Naive B cell (primary cell): ENCODE measurements around the gene KPNB1. TPM values are rescaled to one million over a fixed set of nuclear protein-coding genes. Genes with fewer than 3 reads are reported as not detected.
"Not testable (repeated sequence)": the region's sequence is repeated elsewhere in the genome, so short reads cannot be mapped to it uniquely, and the experiment has no call there.

ENCODE experiments used
- ATAC-seq, 2 donors: fragments of 150-1000 bp; cut with Tn5 transposase; 2 replicates each; pipeline ENCODE4 v1.10.0; 2021; ENCODE audit warnings: low read depth in 2 of 2, mild to moderate bottlenecking in 2 of 2, moderate library complexity in 2 of 2
- DNase-seq: peaks from one replicate; pipeline ENCODE4 v3.0.0; 2022
- H3K27ac Mint-ChIP-seq, 6 donors: one replicate each; pipeline ENCODE4 v1.8.0; 2020 to 2022; ENCODE audit warnings: mild to moderate bottlenecking in 6 of 6, mixed read lengths in 6 of 6, moderate library complexity in 5 of 6, inconsistent platforms in 2 of 6
- H3K27me3 Mint-ChIP-seq, 3 donors: one replicate each; pipeline ENCODE4 v1.8.0; 2021 to 2022; ENCODE audit warnings: mixed read lengths in 3 of 3, mild to moderate bottlenecking in 1 of 3
- H3K36me3 Mint-ChIP-seq, 2 donors: one replicate each; pipeline ENCODE4 v1.8.0; 2020 to 2022; ENCODE audit warnings: mixed read lengths in 2 of 2, inconsistent platforms in 1 of 2, mild to moderate bottlenecking in 1 of 2
- H3K4me1 Mint-ChIP-seq, 3 donors: one replicate each; pipeline ENCODE4 v1.8.0; 2020 to 2022; ENCODE audit warnings: mixed read lengths in 3 of 3, inconsistent platforms in 1 of 3, mild to moderate bottlenecking in 1 of 3, moderate library complexity in 1 of 3
- H3K4me3 Mint-ChIP-seq, 8 donors: one replicate each; pipeline ENCODE4 v1.8.0; 2020 to 2022; ENCODE audit warnings: mild to moderate bottlenecking in 8 of 8, mixed read lengths in 8 of 8, moderate library complexity in 8 of 8, inconsistent platforms in 2 of 8
- H3K9me3 Mint-ChIP-seq, 7 donors: one replicate each; pipeline ENCODE4 v1.8.0; 2020 to 2022; ENCODE audit warnings: mixed read lengths in 7 of 7, mild to moderate bottlenecking in 5 of 7, inconsistent platforms in 2 of 7, moderate library complexity in 1 of 7
- polyA plus RNA-seq, 6 donors: library from polyadenylated mRNA; unstranded; fragments of 300-500 nt; fragmentation: Illumina TruSeq; gene quantifications; one replicate each; pipeline ENCODE4 v1.2.3, GENCODE V29; 2021; ENCODE audit warnings: low read depth in 6 of 6

Gene KPNB1
- polyA plus RNA-seq, 6 donors from 2014 or later = 6.4 to 33.5 (median 30.6) TPM

DNA sequence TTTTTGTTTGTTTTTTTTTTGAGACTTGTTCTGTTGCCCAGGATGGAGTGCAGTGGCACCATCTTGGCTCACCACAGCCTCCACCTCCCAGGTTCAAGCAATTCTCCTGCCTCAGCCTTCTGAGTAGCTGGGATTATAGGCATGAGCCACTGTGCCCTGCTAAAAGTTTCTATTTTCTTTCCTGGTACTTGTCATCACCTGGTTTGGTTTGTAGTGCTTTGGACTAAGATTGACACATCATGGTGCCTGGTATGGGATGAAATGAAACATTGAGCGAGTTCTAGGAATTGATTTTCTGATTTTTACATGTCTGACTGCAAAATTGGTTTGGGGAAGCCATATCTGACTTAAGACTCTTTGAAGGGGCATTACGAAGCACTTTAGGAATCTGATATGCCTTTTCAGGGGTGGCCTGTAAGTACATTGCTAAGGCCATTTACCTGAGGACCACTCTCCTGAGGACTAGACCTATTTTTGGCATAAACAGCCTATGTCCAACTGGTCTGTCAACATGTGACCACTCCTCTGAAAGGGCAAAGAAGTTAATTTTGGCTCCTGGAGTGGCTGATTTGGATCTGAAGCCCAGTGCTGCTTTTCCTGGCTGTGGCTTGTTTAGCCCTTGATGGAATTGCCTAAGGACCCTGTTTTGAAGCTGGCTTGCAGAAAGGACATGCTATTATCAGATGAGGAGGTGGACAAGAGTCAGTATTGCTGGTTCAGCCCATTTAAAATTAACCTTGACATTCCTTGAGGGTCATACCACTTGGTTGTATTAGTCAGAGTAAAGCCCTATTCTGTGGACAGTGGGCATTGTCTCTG, 25.9 kb downstream of the KPNB1 start:
- H3K27ac Mint-ChIP-seq = no peak overlapping the region
- H3K4me3 Mint-ChIP-seq = no peak overlapping the region
- H3K27me3 Mint-ChIP-seq = no peaks in the 10 kb centered on the region
- H3K36me3 Mint-ChIP-seq = peaks cover 12 to 39% of the 10 kb centered on the region in 2 donors
- H3K9me3 Mint-ChIP-seq = no peaks in the 10 kb centered on the region
- ATAC-seq (no peak), DNase-seq (no peak)
- H3K4me1 Mint-ChIP-seq = no peaks in the 10 kb centered on the region

DNA sequence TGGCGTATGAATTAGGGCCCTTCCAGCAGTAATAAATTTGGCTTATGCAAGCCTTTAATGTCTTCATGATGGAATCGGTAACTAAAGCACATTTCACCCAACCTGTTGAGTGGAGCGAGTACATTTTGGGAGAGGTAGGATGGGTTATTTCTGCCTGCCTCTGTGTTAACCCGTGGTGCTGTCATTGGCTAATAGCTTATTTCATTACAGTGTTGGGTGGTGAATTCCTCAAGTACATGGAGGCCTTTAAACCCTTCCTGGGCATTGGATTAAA, 26.4 kb downstream of the KPNB1 start:
- H3K4me1 Mint-ChIP-seq = no peaks in the 10 kb centered on the region
- H3K27me3 Mint-ChIP-seq = no peaks in the 10 kb centered on the region
- H3K4me3 Mint-ChIP-seq = no peak overlapping the region
- DNase-seq = no peak
- H3K9me3 Mint-ChIP-seq = no peaks in the 10 kb centered on the region
- H3K27ac Mint-ChIP-seq = no peak overlapping the region
- peaks cover 12 to 40% of the 10 kb centered on the region in 2 donors for H3K36me3 Mint-ChIP-seq
- no peak for ATAC-seq

- H3K9me3 Mint-ChIP-seq = no peaks in the 10 kb centered on the region
- DNase-seq (no peak), ATAC-seq (no peak)
- H3K4me1 Mint-ChIP-seq = no peaks in the 10 kb centered on the region
- H3K4me3 Mint-ChIP-seq = no peak overlapping the region
- H3K36me3 Mint-ChIP-seq = peaks cover 12 to 40% of the 10 kb centered on the region in 2 donors
- H3K27me3 Mint-ChIP-seq = no peaks in the 10 kb centered on the region
- no peak overlapping the region for H3K27ac Mint-ChIP-seq
These were observed 26.9 kb downstream of the KPNB1 start for GRCh38 chr17:47676510-47677165.

GRCh38 chr17:47678196-47678595, 28.5 kb downstream of the KPNB1 start:
- no peaks in the 10 kb centered on the region for H3K9me3 Mint-ChIP-seq
- H3K27me3 Mint-ChIP-seq = no peaks in the 10 kb centered on the region
- no peaks in the 10 kb centered on the region for H3K4me1 Mint-ChIP-seq
- H3K36me3 Mint-ChIP-seq = peaks cover 21 to 51% of the 10 kb centered on the region in 2 donors
- H3K27ac Mint-ChIP-seq = no peak overlapping the region
- DNase-seq = no peak
- ATAC-seq = no peak
- no peak overlapping the region for H3K4me3 Mint-ChIP-seq

DNA sequence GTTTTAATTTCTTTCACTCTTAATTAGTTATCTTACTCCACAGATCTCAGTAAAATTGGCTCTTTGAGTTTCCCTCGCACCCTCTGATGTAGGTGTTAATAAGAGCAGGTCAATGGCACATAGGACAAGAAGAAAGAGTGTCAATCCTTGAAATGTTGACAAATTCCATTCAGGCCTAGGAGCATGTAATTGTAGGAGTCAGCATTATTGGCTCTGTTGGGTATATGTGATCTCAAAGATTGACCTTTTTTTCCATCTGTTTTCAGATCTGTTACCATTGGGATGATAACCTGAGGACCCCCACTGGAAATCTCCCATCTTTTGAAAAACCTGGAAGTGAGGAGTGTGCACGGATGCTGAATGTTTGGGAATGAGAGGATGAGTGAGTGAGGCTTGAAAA, 32.4 kb downstream of the KPNB1 start:
- peak overlapping the region in 3 of 6 donors; percentile 21 to 88 (median 54) for H3K27ac Mint-ChIP-seq
- peaks cover 8 to 25% of the 10 kb centered on the region in 2 donors for H3K36me3 Mint-ChIP-seq
- no peaks in the 10 kb centered on the region for H3K4me1 Mint-ChIP-seq
- no peak for DNase-seq
- no peaks in the 10 kb centered on the region for H3K27me3 Mint-ChIP-seq
- H3K4me3 Mint-ChIP-seq = no peak overlapping the region
- H3K9me3 Mint-ChIP-seq = no peaks in the 10 kb centered on the region
- no peak for ATAC-seq

GRCh38 chr17:47682727-47683126, 33.0 kb downstream of the KPNB1 start:
- not testable (repeated sequence) for ATAC-seq, H3K4me1 Mint-ChIP-seq, H3K9me3 Mint-ChIP-seq, H3K4me3 Mint-ChIP-seq, DNase-seq, H3K27me3 Mint-ChIP-seq
- Mint-ChIP-seq H3K36me3 (peaks cover 8 to 25% of the 10 kb centered on the region in 2 donors), H3K27ac (peak overlapping the region in 3 of 6 donors; percentile 37 to 86 (median 54))

DNA sequence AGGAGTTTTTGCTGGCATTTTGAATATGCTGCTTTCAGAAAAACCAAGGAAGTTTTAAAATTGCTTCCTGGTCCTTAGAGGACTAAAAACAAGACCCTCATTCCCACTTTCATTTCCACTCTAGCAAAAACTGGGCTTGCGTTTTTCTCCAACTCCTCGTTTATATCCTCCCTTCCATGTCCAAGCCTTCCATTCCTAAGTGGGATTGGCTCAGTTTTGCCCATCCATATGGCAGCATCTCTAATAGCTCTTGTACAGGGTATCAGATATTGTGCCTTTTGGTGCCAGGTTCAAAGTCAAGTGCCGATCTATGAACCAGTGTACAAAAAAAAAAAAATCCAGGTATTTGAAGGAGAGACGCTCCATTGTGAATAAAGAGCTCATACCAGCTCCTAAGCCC, 34.3 kb downstream of the KPNB1 start:
- Mint-ChIP-seq H3K4me3 (no peak overlapping the region), H3K27ac (peak overlapping the region in 1 of 6 donors; percentile 34), H3K9me3 (no peaks in the 10 kb centered on the region), H3K4me1 (no peaks in the 10 kb centered on the region), H3K36me3 (peaks cover 8 to 20% of the 10 kb centered on the region in 2 donors), H3K27me3 (no peaks in the 10 kb centered on the region)
- ATAC-seq (no peak), DNase-seq (no peak)

DNA sequence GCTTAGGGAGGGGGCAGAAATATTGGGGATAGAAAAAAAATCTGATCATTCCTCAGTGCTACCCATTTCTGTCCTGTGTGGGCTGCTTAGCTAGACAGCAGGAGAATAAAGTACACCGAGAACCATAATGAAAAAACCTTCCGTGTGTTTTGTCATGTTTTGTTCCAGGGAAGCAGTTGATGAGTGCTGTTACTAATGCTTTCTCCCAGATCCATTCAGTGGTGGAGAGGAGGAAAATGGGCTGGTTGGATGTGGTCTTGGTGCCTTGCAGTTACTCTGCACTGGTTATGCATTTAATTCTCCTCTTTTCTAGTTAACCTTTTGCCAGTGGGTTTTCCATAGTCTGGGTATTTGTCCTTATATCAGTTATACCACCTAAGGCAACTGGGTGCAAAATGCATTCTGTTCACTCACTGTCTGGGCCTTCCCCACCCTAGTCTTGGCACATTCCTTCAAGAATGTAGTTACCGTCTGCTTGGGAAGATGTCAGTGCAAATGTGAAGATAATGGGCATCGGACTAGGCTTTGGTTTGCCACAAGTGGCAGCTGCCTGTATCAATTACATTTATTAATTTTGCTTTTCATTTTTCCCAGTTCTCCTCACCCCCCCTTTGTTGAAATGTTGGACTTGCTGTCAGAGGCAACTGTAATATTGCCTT, 34.9 kb downstream of the KPNB1 start:
- Mint-ChIP-seq H3K4me1 (no peaks in the 10 kb centered on the region), H3K27me3 (no peaks in the 10 kb centered on the region), H3K4me3 (no peak overlapping the region), H3K9me3 (no peaks in the 10 kb centered on the region), H3K36me3 (peaks cover 8 to 20% of the 10 kb centered on the region in 2 donors), H3K27ac (no peak overlapping the region)
- ATAC-seq (no peak), DNase-seq (no peak)

GRCh38 chr17:47685556-47686275, 36.0 kb downstream of the KPNB1 start:
- peak overlapping the region in 1 of 6 donors; percentile 22 for H3K27ac Mint-ChIP-seq
- DNase-seq (no peak), ATAC-seq (no peak)
- H3K4me1 Mint-ChIP-seq = no peaks in the 10 kb centered on the region
- no peaks in the 10 kb centered on the region for H3K9me3 Mint-ChIP-seq
- H3K36me3 Mint-ChIP-seq = peaks cover 8 to 11% of the 10 kb centered on the region in 2 donors
- H3K4me3 Mint-ChIP-seq = no peak overlapping the region
- H3K27me3 Mint-ChIP-seq = no peaks in the 10 kb centered on the region

- no peaks in the 10 kb centered on the region for H3K4me1 Mint-ChIP-seq
- no peak for DNase-seq
- peaks cover 8 to 11% of the 10 kb centered on the region in 2 donors for H3K36me3 Mint-ChIP-seq
- no peak overlapping the region for H3K4me3 Mint-ChIP-seq
- H3K27ac Mint-ChIP-seq = no peak overlapping the region
- no peaks in the 10 kb centered on the region for H3K27me3 Mint-ChIP-seq
- no peak for ATAC-seq
- H3K9me3 Mint-ChIP-seq = no peaks in the 10 kb centered on the region
These were observed 36.5 kb downstream of the KPNB1 start for GRCh38 chr17:47686276-47686635.

DNA sequence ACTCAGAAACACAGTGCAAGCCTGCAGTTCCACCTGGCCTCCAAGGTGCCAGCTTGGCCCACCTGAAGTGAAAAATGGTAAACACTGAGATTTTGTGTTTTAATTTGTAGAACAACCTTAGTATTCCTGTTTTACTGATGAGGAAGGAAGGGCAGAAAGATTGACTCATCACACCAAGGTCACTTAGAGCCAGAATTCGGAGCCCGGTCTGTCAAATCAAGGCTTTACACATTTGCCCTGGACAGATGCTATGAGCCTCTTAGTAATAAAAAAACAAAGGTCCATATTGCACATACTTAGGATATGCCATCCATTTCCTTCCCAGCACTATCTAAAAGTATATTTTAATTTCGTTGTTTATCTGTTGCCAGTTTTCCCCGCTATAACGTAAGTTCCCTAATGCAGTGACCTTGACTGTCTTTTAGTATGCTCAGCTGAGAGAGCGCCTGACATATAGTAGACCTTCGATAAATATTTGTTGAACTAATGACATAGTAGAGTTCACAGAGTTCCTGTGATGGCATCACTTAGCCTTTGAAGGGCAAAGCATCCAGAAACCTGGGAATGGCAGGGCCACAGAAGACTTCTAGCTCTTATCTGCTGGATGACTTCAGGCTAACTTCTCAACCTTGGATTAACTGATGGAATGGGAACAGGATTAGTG, 37.1 kb downstream of the KPNB1 start:
- Mint-ChIP-seq H3K4me3 (no peak overlapping the region), H3K36me3 (peaks cover 8 to 10% of the 10 kb centered on the region in 2 donors), H3K9me3 (no peaks in the 10 kb centered on the region), H3K4me1 (peaks cover 0 to under 1% (median under 1%) of the 10 kb centered on the region in 3 donors), H3K27ac (peak overlapping the region in 1 of 6 donors; percentile 4), H3K27me3 (no peaks in the 10 kb centered on the region)
- ATAC-seq (no peak), DNase-seq (no peak)

- no peak for DNase-seq
- H3K4me3 Mint-ChIP-seq = no peak overlapping the region
- peak overlapping the region in 1 of 6 donors; percentile 4 for H3K27ac Mint-ChIP-seq
- H3K27me3 Mint-ChIP-seq = no peaks in the 10 kb centered on the region
- H3K36me3 Mint-ChIP-seq = peaks cover 3 to 5% of the 10 kb centered on the region in 2 donors
- H3K9me3 Mint-ChIP-seq = no peaks in the 10 kb centered on the region
- no peak for ATAC-seq
- H3K4me1 Mint-ChIP-seq = peaks cover under 1 to 6% (median 5%) of the 10 kb centered on the region in 3 donors
These were observed 37.6 kb downstream of the KPNB1 start for GRCh38 chr17:47687328-47687690.

GRCh38 chr17:47687748-47688147, 38.0 kb downstream of the KPNB1 start:
- H3K9me3 Mint-ChIP-seq = no peaks in the 10 kb centered on the region
- H3K27me3 Mint-ChIP-seq = no peaks in the 10 kb centered on the region
- peak overlapping the region in 1 of 6 donors; percentile 4 for H3K27ac Mint-ChIP-seq
- DNase-seq = no peak
- peaks cover 5 to 10% (median 10%) of the 10 kb centered on the region in 3 donors for H3K4me1 Mint-ChIP-seq
- no peak overlapping the region for H3K4me3 Mint-ChIP-seq
- ATAC-seq = no peak
- H3K36me3 Mint-ChIP-seq = peaks cover 0 to under 1% of the 10 kb centered on the region in 2 donors
